ENCODE measurements around the gene TRIM67.
A peak's percentile ranks its signal among the peaks of the same experiment; 100 is the strongest.

Gene TRIM67

GRCh38 chr1:231159202-231159962 is 2.5 kb upstream of the TRIM67 start:
- no peak for DNase-seq

- DNase-seq, result no peak
These were observed 1.7 kb upstream of the TRIM67 start for GRCh38 chr1:231159963-231160761.

- DNase-seq, result no peak
These were observed 777 bp upstream of the TRIM67 start for GRCh38 chr1:231160895-231161666.

- peak; percentile 56 for DNase-seq
These were observed 575 bp downstream of the TRIM67 start for GRCh38 chr1:231162297-231162969.

- peak; percentile 50 for DNase-seq
These were observed 1.3 kb downstream of the TRIM67 start for GRCh38 chr1:231162970-231163829.

GRCh38 chr1:231163830-231164427 is 2.1 kb downstream of the TRIM67 start:
- DNase-seq, result no peak

- DNase-seq, result no peak
These were observed 3.5 kb downstream of the TRIM67 start for GRCh38 chr1:231165371-231165770.

GRCh38 chr1:231166398-231166797 is 4.5 kb downstream of the TRIM67 start:
- DNase-seq, result no peak

GRCh38 chr1:231170875-231171274 is 9.0 kb downstream of the TRIM67 start:
- DNase-seq, result no peak

GRCh38 chr1:231171623-231172197 is 9.9 kb downstream of the TRIM67 start:
- no peak for DNase-seq

GRCh38 chr1:231172411-231172810 is 10.6 kb downstream of the TRIM67 start:
- no peak for DNase-seq

GRCh38 chr1:231176421-231176820 is 14.6 kb downstream of the TRIM67 start:
- DNase-seq, result no peak

GRCh38 chr1:231177226-231177625 is 15.4 kb downstream of the TRIM67 start:
- DNase-seq, result no peak

- no peak for DNase-seq
These were observed 16.1 kb downstream of the TRIM67 start for GRCh38 chr1:231177936-231178335.

GRCh38 chr1:231178970-231179369 is 17.1 kb downstream of the TRIM67 start:
- DNase-seq, result no peak

- DNase-seq, result no peak
These were observed 18.2 kb downstream of the TRIM67 start for GRCh38 chr1:231180034-231180433.

- no peak for DNase-seq
These were observed 19.4 kb downstream of the TRIM67 start for GRCh38 chr1:231181271-231181670.

- DNase-seq, result no peak
These were observed 20.5 kb downstream of the TRIM67 start for GRCh38 chr1:231182317-231182716.

GRCh38 chr1:231183639-231184590 is 22.1 kb downstream of the TRIM67 start:
- no peak for DNase-seq

- DNase-seq, result no peak
These were observed 23.0 kb downstream of the TRIM67 start for GRCh38 chr1:231184891-231185290.
